Measurements from ENCODE around the gene TXNL1.

The TXNL1 gene

GRCh38 chr18:56647071-56647470, 8.7 kb upstream of the TXNL1 start:
- no peaks in the 10 kb centered on the region for H3K27me3 ChIP-seq (ENCODE audit: insufficient read depth, poor library complexity, severe bottlenecking)
- DNase-seq (ENCODE audit: low read depth in 1 of 2, low spot score in 1 of 2), result no peak
- no peak for TF ChIP-seq GABPA (IDR thresholded peaks at IDR 0.05; ENCODE audit: low read depth)
- TF ChIP-seq SPI1 (IDR thresholded peaks at IDR 0.05; ENCODE audit: borderline replicate concordance, low read depth), result peak; percentile 49; the same call in 1 of the 2 replicates
- no peak overlapping the region for H3K4me3 ChIP-seq (replicated peaks; ENCODE audit: insufficient read depth, low read length)
- no peak overlapping the region for H3K27ac ChIP-seq (replicated peaks)

GRCh38 chr18:56645415-56646016, 7.1 kb upstream of the TXNL1 start:
- no peaks in the 10 kb centered on the region for H3K27me3 ChIP-seq (ENCODE audit: insufficient read depth, poor library complexity, severe bottlenecking)
- H3K27ac ChIP-seq (replicated peaks), result no peak overlapping the region
- no peak overlapping the region for H3K4me3 ChIP-seq (replicated peaks; ENCODE audit: insufficient read depth, low read length)
- TF ChIP-seq GABPA (IDR thresholded peaks at IDR 0.05; ENCODE audit: low read depth) (no peak), CTCF (IDR thresholded peaks at IDR 0.05; ENCODE audit: insufficient read depth, low read length) (peak; percentile 57), SPI1 (IDR thresholded peaks at IDR 0.05; ENCODE audit: borderline replicate concordance, low read depth) (peak; percentile 50; the same call in 1 of the 2 replicates)
- DNase-seq (ENCODE audit: low read depth in 1 of 2, low spot score in 1 of 2), result peak in 1 of 2 experiments; percentile 43

- Histone ChIP-seq H3K27me3 (ENCODE audit: insufficient read depth, poor library complexity, severe bottlenecking) (no peaks in the 10 kb centered on the region), H3K27ac (replicated peaks) (no peak overlapping the region), H3K4me3 (replicated peaks; ENCODE audit: insufficient read depth, low read length) (no peak overlapping the region)
- no peak for DNase-seq (ENCODE audit: low read depth in 1 of 2, low spot score in 1 of 2)
- TF ChIP-seq POLR2AphosphoS5 (IDR thresholded peaks at IDR 0.05; ENCODE audit: low read depth) (no peak), CTCF (IDR thresholded peaks at IDR 0.05; ENCODE audit: insufficient read depth, low read length) (no peak), REST (IDR thresholded peaks at IDR 0.05; ENCODE audit: insufficient replicate concordance, low read depth) (no peak), SPI1 (IDR thresholded peaks at IDR 0.05; ENCODE audit: borderline replicate concordance, low read depth) (no peak), GABPA (IDR thresholded peaks at IDR 0.05; ENCODE audit: low read depth) (no peak)
These were observed 5.0 kb upstream of the TXNL1 start for GRCh38 chr18:56643381-56643780.

- H3K4me3 ChIP-seq (replicated peaks; ENCODE audit: insufficient read depth, low read length), result no peak overlapping the region
- H3K27ac ChIP-seq (replicated peaks), result no peak overlapping the region
- no peak for TF ChIP-seq GABPA (IDR thresholded peaks at IDR 0.05; ENCODE audit: low read depth)
- TF ChIP-seq REST (IDR thresholded peaks at IDR 0.05; ENCODE audit: insufficient replicate concordance, low read depth), result no peak
- no peak for TF ChIP-seq CTCF (IDR thresholded peaks at IDR 0.05; ENCODE audit: insufficient read depth, low read length)
- TF ChIP-seq POLR2AphosphoS5 (IDR thresholded peaks at IDR 0.05; ENCODE audit: low read depth), result no peak
- TF ChIP-seq SPI1 (IDR thresholded peaks at IDR 0.05; ENCODE audit: borderline replicate concordance, low read depth), result no peak
- H3K27me3 ChIP-seq (ENCODE audit: insufficient read depth, poor library complexity, severe bottlenecking), result no peaks in the 10 kb centered on the region
- DNase-seq (ENCODE audit: low read depth in 1 of 2, low spot score in 1 of 2), result no peak
These were observed 3.4 kb upstream of the TXNL1 start for GRCh38 chr18:56641714-56642337.

Data from HL-60 (cell line).